Karpas-422 (cell line): Measurements from ENCODE around the gene OR10AD1. TPM values are rescaled to one million over a fixed set of nuclear protein-coding genes. Genes with fewer than 3 reads are reported as not detected.

Experiments used
- DNase-seq: peaks from one replicate; pipeline ENCODE4 v3.0.0-alpha.2; 2015
- H2AFZ ChIP-seq: fragments of 200-600 bp; sonication (generic); 2 replicates; pipeline ENCODE4 v1.6.1; 2014; ENCODE audit warnings: antibody characterized with exemption, low read length, mixed read lengths
- H3K27ac ChIP-seq: fragments of 200-600 bp; sonication (generic); 2 replicates; pipeline ENCODE4 v1.5.1; 2014; ENCODE audit warnings: mild to moderate bottlenecking, low read length, moderate library complexity
- H3K27me3 ChIP-seq: fragments of 200-600 bp; sonication (generic); 2 replicates; pipeline ENCODE4 v1.6.1; 2014; ENCODE audit warnings: low read length, mixed read lengths
- H3K36me3 ChIP-seq: fragments of 200-600 bp; sonication (generic); 2 replicates; pipeline ENCODE4 v1.6.1; 2014; ENCODE audit warnings: low read length, mixed read lengths; ENCODE audit not compliant: insufficient read depth
- H3K4me1 ChIP-seq: fragments of 200-600 bp; sonication (generic); 2 replicates; pipeline ENCODE4 v1.6.1; 2014; ENCODE audit warnings: mild to moderate bottlenecking, low read length, mixed read lengths
- H3K4me2 ChIP-seq: fragments of 200-600 bp; sonication (generic); 2 replicates; pipeline ENCODE4 v1.6.1; 2014; ENCODE audit warnings: low read length, low read depth, mild to moderate bottlenecking; ENCODE audit not compliant: poor library complexity, severe bottlenecking
- H3K4me3 ChIP-seq: fragments of 200-600 bp; sonication (generic); 2 replicates; pipeline ENCODE4 v1.5.1; 2014; ENCODE audit warnings: mild to moderate bottlenecking, antibody characterized with exemption, low read length, mixed read lengths
- H3K79me2 ChIP-seq: fragments of 200-600 bp; sonication (generic); 2 replicates; pipeline ENCODE4 v1.6.1; 2014; ENCODE audit warnings: mild to moderate bottlenecking, low read length, mixed read lengths
- H3K9ac ChIP-seq: fragments of 200-600 bp; sonication (generic); 2 replicates; pipeline ENCODE4 v1.6.0; 2014; ENCODE audit warnings: low read length
- H3K9me2 ChIP-seq: fragments of 200-600 bp; sonication (generic), shearing (Covaris generic); replicated peaks from 2 replicates; pipeline ENCODE4 v1.6.0; 2014; ENCODE audit warnings: mild to moderate bottlenecking, low read length, moderate library complexity; ENCODE audit not compliant: insufficient read depth
- H3K9me3 ChIP-seq: fragments of 300-700, 200-600 bp; sonication (generic); 2 replicates; pipeline ENCODE4 v1.6.1; 2014; ENCODE audit warnings: low read length, mixed read lengths
- H4K20me1 ChIP-seq: fragments of 200-600 bp; sonication (generic); 2 replicates; pipeline ENCODE4 v1.6.1; 2014; ENCODE audit warnings: mild to moderate bottlenecking, antibody characterized with exemption, low read length, low read depth; ENCODE audit not compliant: insufficient read depth
- total RNA-seq: library from RNA; depleted of rRNA; stranded (reverse); fragments of >200 nt; shearing (Covaris generic); gene quantifications from 2 replicates; pipeline ENCODE4 v1.2.3, GENCODE V29; 2014; ENCODE audit warnings: low replicate concordance

Gene OR10AD1
- total RNA-seq, 1 experiment from 2014 or later, result not detected

GRCh38 chr12:48180424-48180823 is 22.7 kb downstream of the OR10AD1 start:
- Histone ChIP-seq H3K27me3 (no peaks in the 10 kb centered on the region), H3K4me1 (peaks cover 36% of the 10 kb centered on the region), H3K27ac (no peak overlapping the region), H3K36me3 (no peaks in the 10 kb centered on the region), H3K9me2 (no peaks in the 10 kb centered on the region), H3K79me2 (no peaks in the 10 kb centered on the region), H2AFZ (no peak overlapping the region), H4K20me1 (no peaks in the 10 kb centered on the region), H3K4me2 (no peak overlapping the region), H3K9ac (no peak overlapping the region), H3K9me3 (no peaks in the 10 kb centered on the region), H3K4me3 (no peak overlapping the region)
- no peak for DNase-seq

DNA sequence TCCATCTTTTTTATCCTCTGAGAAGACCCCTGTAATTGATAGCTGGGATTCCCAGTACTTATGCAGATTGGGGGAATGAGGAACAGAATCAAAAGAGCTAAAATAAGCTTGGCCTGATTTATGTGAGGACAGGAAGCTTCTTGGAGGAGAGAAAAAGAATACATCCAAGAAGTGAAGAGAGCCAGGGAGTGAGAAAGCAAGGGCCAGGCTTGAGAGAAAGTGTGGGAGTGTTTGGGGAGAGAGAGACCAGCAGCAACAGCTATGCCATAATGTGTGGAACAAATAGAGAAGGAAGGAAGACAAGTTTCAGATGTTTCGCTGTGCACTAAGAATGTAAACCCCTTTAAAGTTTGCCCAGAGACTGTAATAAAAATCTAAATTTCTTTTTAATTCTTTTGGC is 23.6 kb downstream of the OR10AD1 start:
- Histone ChIP-seq H3K9me2 (no peaks in the 10 kb centered on the region), H3K36me3 (no peaks in the 10 kb centered on the region), H3K9me3 (no peaks in the 10 kb centered on the region), H3K9ac (no peak overlapping the region), H3K27me3 (no peaks in the 10 kb centered on the region), H3K27ac (no peak overlapping the region), H3K4me3 (no peak overlapping the region), H3K4me2 (no peak overlapping the region), H2AFZ (no peak overlapping the region), H3K79me2 (no peaks in the 10 kb centered on the region), H3K4me1 (peaks cover 26% of the 10 kb centered on the region), H4K20me1 (no peaks in the 10 kb centered on the region)
- DNase-seq, result no peak

- Histone ChIP-seq H3K4me1 (peaks cover 17% of the 10 kb centered on the region), H2AFZ (no peak overlapping the region), H3K4me3 (no peak overlapping the region), H3K9me2 (no peaks in the 10 kb centered on the region), H3K4me2 (no peak overlapping the region), H3K27me3 (no peaks in the 10 kb centered on the region), H3K36me3 (no peaks in the 10 kb centered on the region), H3K79me2 (no peaks in the 10 kb centered on the region), H3K9ac (no peak overlapping the region), H3K9me3 (no peaks in the 10 kb centered on the region), H4K20me1 (no peaks in the 10 kb centered on the region), H3K27ac (no peak overlapping the region)
- no peak for DNase-seq
These were observed 25.1 kb downstream of the OR10AD1 start for GRCh38 chr12:48177982-48178381.

GRCh38 chr12:48176417-48176751 is 26.7 kb downstream of the OR10AD1 start:
- H3K9ac ChIP-seq, result no peak overlapping the region
- H3K4me3 ChIP-seq, result no peak overlapping the region
- no peak overlapping the region for H3K27ac ChIP-seq
- no peaks in the 10 kb centered on the region for H3K27me3 ChIP-seq
- peak overlapping the region; percentile 12 for H3K4me2 ChIP-seq
- DNase-seq, result no peak
- no peaks in the 10 kb centered on the region for H3K9me2 ChIP-seq
- H2AFZ ChIP-seq, result no peak overlapping the region
- H3K9me3 ChIP-seq, result no peaks in the 10 kb centered on the region
- H4K20me1 ChIP-seq, result no peaks in the 10 kb centered on the region
- H3K4me1 ChIP-seq, result peaks cover 8% of the 10 kb centered on the region
- H3K79me2 ChIP-seq, result no peaks in the 10 kb centered on the region
- H3K36me3 ChIP-seq, result no peaks in the 10 kb centered on the region

DNA sequence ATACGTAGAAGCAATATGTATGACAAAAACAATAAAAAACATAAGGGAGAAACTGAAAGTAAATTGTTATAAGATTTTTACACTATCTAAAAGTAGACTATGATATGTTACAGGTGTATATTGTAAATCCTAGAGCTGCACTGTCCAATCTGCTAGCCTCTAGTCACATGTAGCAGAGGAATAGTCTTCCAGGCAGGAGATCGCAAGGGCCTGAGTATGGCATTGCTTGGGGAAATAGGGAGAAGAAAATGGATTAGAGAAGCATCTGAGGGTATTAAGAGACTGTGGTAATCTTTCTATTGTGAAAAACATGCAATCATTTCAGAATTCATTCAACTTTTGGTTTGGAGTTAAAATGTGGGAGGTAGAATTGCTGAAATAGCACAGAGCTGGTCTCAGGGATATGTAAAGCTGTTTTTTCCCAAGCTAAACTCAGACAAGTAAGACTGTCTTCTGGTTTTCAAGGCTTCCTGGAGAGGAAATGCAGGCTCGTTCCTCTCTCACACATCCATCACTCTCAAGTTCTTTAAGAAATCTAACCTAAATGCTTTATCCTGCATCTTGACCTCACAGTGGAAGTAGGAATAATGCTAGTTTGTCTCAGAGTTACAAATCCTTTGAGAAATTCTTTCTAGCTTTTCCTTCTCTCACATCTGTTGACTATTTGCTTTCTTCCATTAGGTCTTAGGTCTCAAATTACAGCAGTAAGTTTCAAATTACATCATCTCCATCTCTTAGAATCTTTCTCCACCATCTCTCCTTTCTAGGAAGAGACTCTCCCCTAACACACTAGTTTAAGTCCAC is 27.3 kb downstream of the OR10AD1 start:
- H3K9me3 ChIP-seq, result no peaks in the 10 kb centered on the region
- H3K27ac ChIP-seq, result no peak overlapping the region
- H2AFZ ChIP-seq, result peak overlapping the region; percentile 25; the same call in 1 of the 2 replicates
- no peak overlapping the region for H3K9ac ChIP-seq
- H4K20me1 ChIP-seq, result no peaks in the 10 kb centered on the region
- DNase-seq, result no peak
- peaks cover 8% of the 10 kb centered on the region for H3K4me1 ChIP-seq
- no peaks in the 10 kb centered on the region for H3K27me3 ChIP-seq
- H3K9me2 ChIP-seq, result no peaks in the 10 kb centered on the region
- H3K79me2 ChIP-seq, result no peaks in the 10 kb centered on the region
- H3K4me2 ChIP-seq, result peak overlapping the region; percentile 12
- H3K4me3 ChIP-seq, result no peak overlapping the region
- H3K36me3 ChIP-seq, result no peaks in the 10 kb centered on the region

GRCh38 chr12:48169011-48169410 is 34.1 kb downstream of the OR10AD1 start:
- DNase-seq, result no peak
- Histone ChIP-seq H3K27ac (no peak overlapping the region), H3K4me2 (no peak overlapping the region), H2AFZ (no peak overlapping the region), H3K9ac (no peak overlapping the region), H3K9me3 (no peaks in the 10 kb centered on the region), H3K36me3 (no peaks in the 10 kb centered on the region), H3K4me3 (no peak overlapping the region), H3K4me1 (no peaks in the 10 kb centered on the region), H3K27me3 (no peaks in the 10 kb centered on the region), H4K20me1 (no peaks in the 10 kb centered on the region), H3K79me2 (no peaks in the 10 kb centered on the region), H3K9me2 (no peaks in the 10 kb centered on the region)

DNA sequence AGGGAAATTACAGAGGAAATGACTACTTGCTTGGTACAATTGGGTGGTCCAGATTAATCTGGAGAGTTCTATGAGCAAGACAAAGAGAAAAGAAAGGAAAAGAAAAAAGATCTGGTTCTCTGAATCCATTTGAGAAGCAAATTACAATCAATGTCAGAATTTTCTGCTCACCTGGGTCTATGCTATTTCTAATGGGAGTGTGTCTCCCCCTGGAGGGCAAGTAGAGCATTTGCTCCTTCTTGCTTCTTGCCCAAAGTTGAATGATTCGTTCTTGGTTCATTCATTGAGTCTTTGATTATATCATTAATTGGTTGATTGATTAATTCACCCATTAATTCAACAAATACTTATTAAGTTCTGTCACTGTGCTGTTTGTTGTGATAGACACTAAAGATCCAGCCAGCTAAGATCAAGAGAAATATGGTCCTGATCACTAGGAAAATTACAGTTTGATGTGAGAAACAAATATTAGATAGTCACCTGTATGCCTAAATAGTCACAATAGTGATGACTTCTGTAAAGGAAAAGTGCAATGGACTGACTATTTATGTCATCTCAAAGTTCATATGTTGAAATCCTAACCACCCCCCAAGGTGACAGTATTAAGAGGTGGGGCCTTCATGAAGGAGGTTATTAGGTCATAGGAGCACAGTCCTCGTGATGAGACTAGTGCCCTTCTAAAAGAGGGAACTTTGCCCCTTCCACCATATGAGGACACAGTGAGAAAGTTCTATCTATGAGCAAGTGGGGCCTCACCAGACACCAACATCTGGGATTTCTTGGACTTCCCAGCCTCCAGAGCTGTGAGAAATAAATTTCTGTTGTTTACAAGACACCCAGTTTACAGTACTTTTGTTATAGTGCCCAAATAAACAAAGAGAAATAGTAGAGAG is 37.8 kb downstream of the OR10AD1 start:
- H3K9me3 ChIP-seq, result no peaks in the 10 kb centered on the region
- no peak overlapping the region for H3K4me2 ChIP-seq
- peaks cover 6% of the 10 kb centered on the region; the same call in 1 of the 2 replicates for H3K4me1 ChIP-seq
- H4K20me1 ChIP-seq, result no peaks in the 10 kb centered on the region
- H2AFZ ChIP-seq, result no peak overlapping the region
- no peaks in the 10 kb centered on the region for H3K9me2 ChIP-seq
- no peaks in the 10 kb centered on the region for H3K27me3 ChIP-seq
- no peak overlapping the region for H3K9ac ChIP-seq
- no peaks in the 10 kb centered on the region for H3K36me3 ChIP-seq
- H3K79me2 ChIP-seq, result no peaks in the 10 kb centered on the region
- DNase-seq, result peak; percentile 89
- H3K4me3 ChIP-seq, result no peak overlapping the region
- H3K27ac ChIP-seq, result no peak overlapping the region

DNA sequence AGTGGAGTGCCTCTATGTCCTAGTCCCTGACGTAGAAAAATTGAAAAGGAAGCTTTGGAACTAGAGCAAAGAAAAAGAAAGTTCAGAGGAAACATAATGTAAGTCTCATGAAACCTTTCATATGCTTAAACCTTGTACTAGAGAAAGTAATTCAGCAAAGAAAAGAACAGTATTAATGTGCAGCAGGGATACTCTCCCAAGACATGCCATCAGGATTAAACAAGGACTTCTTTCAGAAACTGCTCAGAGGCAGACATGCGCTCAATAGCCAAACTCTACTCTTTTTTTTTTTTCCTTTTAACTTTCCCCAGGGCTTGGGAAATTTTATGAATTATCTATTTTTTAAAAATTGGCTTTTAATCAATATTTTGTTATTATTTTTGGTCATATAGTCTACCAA is 38.6 kb downstream of the OR10AD1 start:
- H3K4me3 ChIP-seq, result no peak overlapping the region
- peaks cover 6% of the 10 kb centered on the region; the same call in 1 of the 2 replicates for H3K4me1 ChIP-seq
- H3K9ac ChIP-seq, result no peak overlapping the region
- no peaks in the 10 kb centered on the region for H3K9me2 ChIP-seq
- H3K36me3 ChIP-seq, result no peaks in the 10 kb centered on the region
- DNase-seq, result no peak
- H3K4me2 ChIP-seq, result no peak overlapping the region
- no peak overlapping the region for H2AFZ ChIP-seq
- H4K20me1 ChIP-seq, result no peaks in the 10 kb centered on the region
- H3K9me3 ChIP-seq, result no peaks in the 10 kb centered on the region
- no peaks in the 10 kb centered on the region for H3K79me2 ChIP-seq
- H3K27ac ChIP-seq, result no peak overlapping the region
- no peaks in the 10 kb centered on the region for H3K27me3 ChIP-seq
